SK-N-SH (cell line): ENCODE results near the gene CTTNBP2NL.

Experiments
- CTCF ChIP-seq: fragments of 200-600 bp; sonication (generic); IDR thresholded peaks from 2 replicates; pipeline ENCODE4 v1.6.1; 2017; ENCODE audit warnings: antibody characterized with exemption, mild to moderate bottlenecking, moderate library complexity
- EZH2phosphoT487 ChIP-seq: fragments of 200-600 bp; sonication (generic); IDR thresholded peaks from 2 replicates; pipeline ENCODE4 v1.6.1; 2017; ENCODE audit warnings: low read depth, mixed run types, mild to moderate bottlenecking, antibody characterized with exemption, moderate library complexity, borderline replicate concordance
- FOXM1 ChIP-seq: IDR thresholded peaks from 2 replicates; pipeline ENCODE4 v1.4.0; 2012; ENCODE audit warnings: low read depth, mild to moderate bottlenecking
- YY1 ChIP-seq: IDR thresholded peaks from 2 replicates; pipeline ENCODE4 v1.4.0; 2012; ENCODE audit warnings: low read depth, mild to moderate bottlenecking

GRCh38 chr1:112431038-112431437, 35.0 kb downstream of the CTTNBP2NL start:
- TF ChIP-seq FOXM1: no peak
- no peak for TF ChIP-seq CTCF
- TF ChIP-seq YY1: no peak
- no peak for TF ChIP-seq EZH2phosphoT487
